Keratinocyte (primary cell): ENCODE results near the gene FAM162B. TPM values are rescaled to one million over a fixed set of nuclear protein-coding genes. Genes with fewer than 3 reads are reported as not detected.
A peak's percentile ranks its signal among the peaks of the same experiment; 100 is the strongest.

Experiments
- DNase-seq: peaks from one replicate; pipeline ENCODE4 v3.0.0-alpha.2; 2011; ENCODE audit warnings: low read depth, missing footprints, low spot score
- FAIRE-seq: peaks from 2 replicates; lab custom pipeline; 2011; peaks lifted over from hg19 to GRCh38; lab: Jason Lieb, UNC
- H2AFZ ChIP-seq: 2 replicates; pipeline ENCODE4 v1.6.0; 2012; ENCODE audit warnings: low read length, control low read depth, inconsistent platforms; ENCODE audit not compliant: control insufficient read depth
- H3K27ac ChIP-seq: 2 replicates; pipeline ENCODE4 v1.5.1; 2011; ENCODE audit warnings: low read length; ENCODE audit not compliant: control insufficient read depth, insufficient read depth
- H3K27me3 ChIP-seq: 3 replicates; pipeline ENCODE4 v1.6.0; 2011; ENCODE audit warnings: low read length; ENCODE audit not compliant: control insufficient read depth, insufficient read depth; ENCODE audit errors: extremely low read depth
- H3K36me3 ChIP-seq, 2 experiments: 2 replicates in 1 of 2; 3 replicates in 1 of 2; pipeline ENCODE4 v1.5.1; 2011; ENCODE audit warnings: low read length in 2 of 2, mild to moderate bottlenecking in 1 of 2; ENCODE audit not compliant: control insufficient read depth in 2 of 2, insufficient read depth in 2 of 2; ENCODE audit errors: extremely low read depth in 1 of 2
- H3K4me1 ChIP-seq: 3 replicates; pipeline ENCODE4 v1.5.1; 2011; ENCODE audit warnings: low read length; ENCODE audit not compliant: control insufficient read depth, insufficient read depth; ENCODE audit errors: extremely low read depth
- H3K4me2 ChIP-seq: 3 replicates; pipeline ENCODE4 v1.6.0; 2011; ENCODE audit warnings: low read depth, low read length; ENCODE audit not compliant: control insufficient read depth, insufficient read depth; ENCODE audit errors: extremely low read depth
- H3K4me3 ChIP-seq, 3 experiments: fragments of 200-600 bp in 1 of 3; sonication (generic) in 1 of 3; 2 replicates in 2 of 3; 3 replicates in 1 of 3; pipeline ENCODE4 v1.5.1; 2011 to 2016; ENCODE audit warnings: low read length in 3 of 3, mild to moderate bottlenecking in 3 of 3, control low read depth in 2 of 3, inconsistent platforms in 1 of 3, low read depth in 1 of 3, mixed read lengths in 1 of 3, mixed run types in 1 of 3, moderate library complexity in 1 of 3; ENCODE audit not compliant: control insufficient read depth in 2 of 3, insufficient read depth in 2 of 3; ENCODE audit errors: extremely low read depth in 1 of 3
- H3K79me2 ChIP-seq: 2 replicates; pipeline ENCODE4 v1.6.0; 2012; ENCODE audit warnings: low read length; ENCODE audit not compliant: control insufficient read depth, insufficient read depth
- H3K9ac ChIP-seq: 3 replicates; pipeline ENCODE4 v1.6.0; 2011; ENCODE audit warnings: low read length; ENCODE audit not compliant: control insufficient read depth, insufficient read depth; ENCODE audit errors: extremely low read depth
- H3K9me1 ChIP-seq: 3 replicates; pipeline ENCODE4 v1.6.0; 2011; ENCODE audit warnings: low read length; ENCODE audit not compliant: control insufficient read depth, insufficient read depth; ENCODE audit errors: extremely low read depth
- H3K9me3 ChIP-seq: 2 replicates; pipeline ENCODE4 v1.5.1; 2012; ENCODE audit warnings: low read depth, low read length; ENCODE audit not compliant: control insufficient read depth
- H4K20me1 ChIP-seq: 3 replicates; pipeline ENCODE4 v1.6.0; 2011; ENCODE audit warnings: low read length; ENCODE audit not compliant: control insufficient read depth, insufficient read depth; ENCODE audit errors: extremely low read depth
- CTCF ChIP-seq, 3 experiments: IDR thresholded peaks in 1 of 3; conservative IDR thresholded peaks in 1 of 3; optimal IDR thresholded peaks in 1 of 3; 2 replicates in 2 of 3; 3 replicates in 1 of 3; pipeline versions ENCODE3 to v1.5.1; 2011; ENCODE audit warnings: low read length in 3 of 3, mild to moderate bottlenecking in 3 of 3, moderate library complexity in 2 of 3, control low read depth in 1 of 3, inconsistent platforms in 1 of 3; ENCODE audit not compliant: insufficient read depth in 2 of 3; ENCODE audit errors: extremely low read depth in 1 of 3
- EZH2 ChIP-seq: IDR thresholded peaks from one replicate; pipeline ENCODE4 v1.6.1; 2012; ENCODE audit warnings: inconsistent platforms, mild to moderate bottlenecking, low read length, moderate library complexity
- dilution Hi-C: fragments of 300-500 bp; cut with MboI; formaldehyde crosslinking; loops from one replicate; pipeline ENCODE4 v1.7.0; 2020; ENCODE audit warnings: low sequenced_read_pairs; ENCODE audit not compliant: extremely low pct_ligation_motif_present
- polyA plus RNA-seq, 5 experiments: library from polyadenylated mRNA; depleted of rRNA in 3 of 5; stranded (reverse) in 3 of 5; stranded (forward) in 1 of 5; unstranded in 1 of 5; fragments of >200 nt; gene quantifications; 1 replicate in 1 of 5; 2 replicates in 3 of 5; 3 replicates in 1 of 5; pipeline versions ENCODE4 v1.2.1 to v1.2.3, GENCODE V29; 2011 to 2012; ENCODE audit warnings: missing spikeins in 2 of 5, low read depth in 1 of 5, low replicate concordance in 1 of 5

Gene FAM162B
- polyA plus RNA-seq, 1 donor (not counting 4 experiments of a cell fraction or from before 2014, with no cell fraction given): not detected

- no peak overlapping the region for H3K4me3 ChIP-seq
- no peaks in the 10 kb centered on the region for H3K9me1 ChIP-seq
- no peaks in the 10 kb centered on the region for H3K36me3 ChIP-seq
- H3K9ac ChIP-seq: no peak overlapping the region
- TF ChIP-seq EZH2 (no peak), CTCF (optimal IDR thresholded peaks at IDR 0.05 in 1 of 3, IDR thresholded peaks at IDR 0.05 in 1 of 3, conservative IDR thresholded peaks at IDR 0.05 in 1 of 3; ENCODE audit: extremely low read depth in 1 of 3, insufficient read depth in 2 of 3, low read length in 3 of 3) (peak in 1 of 3 experiments; percentile 24)
- H3K9me3 ChIP-seq: no peaks in the 10 kb centered on the region
- H3K4me1 ChIP-seq: no peaks in the 10 kb centered on the region
- DNase-seq (no peak), FAIRE-seq (no peak)
- no peaks in the 10 kb centered on the region for H4K20me1 ChIP-seq
- H3K4me2 ChIP-seq: no peak overlapping the region
- no peak overlapping the region for H2AFZ ChIP-seq
- H3K79me2 ChIP-seq: no peaks in the 10 kb centered on the region
- H3K27ac ChIP-seq: no peak overlapping the region
- H3K27me3 ChIP-seq: no peaks in the 10 kb centered on the region
- dilution Hi-C loops: no loop called here
Measured at GRCh38 chr6:116779573-116780164, 14.2 kb upstream of the FAM162B start.

GRCh38 chr6:116773886-116774285, 8.4 kb upstream of the FAM162B start:
- H3K9ac ChIP-seq: no peak overlapping the region
- no peaks in the 10 kb centered on the region for H3K9me1 ChIP-seq
- H3K4me1 ChIP-seq: no peaks in the 10 kb centered on the region
- no peaks in the 10 kb centered on the region for H3K27me3 ChIP-seq
- dilution Hi-C loops: no loop called here
- no peak overlapping the region for H3K27ac ChIP-seq
- no peak overlapping the region for H3K4me3 ChIP-seq
- no peak for DNase-seq
- H4K20me1 ChIP-seq: no peaks in the 10 kb centered on the region
- no peak overlapping the region for H3K4me2 ChIP-seq
- H2AFZ ChIP-seq: no peak overlapping the region
- no peak for TF ChIP-seq CTCF (optimal IDR thresholded peaks at IDR 0.05 in 1 of 3, IDR thresholded peaks at IDR 0.05 in 1 of 3, conservative IDR thresholded peaks at IDR 0.05 in 1 of 3; ENCODE audit: extremely low read depth in 1 of 3, insufficient read depth in 2 of 3, low read length in 3 of 3)
- no peaks in the 10 kb centered on the region for H3K9me3 ChIP-seq
- H3K79me2 ChIP-seq: no peaks in the 10 kb centered on the region
- FAIRE-seq: no peak
- no peaks in the 10 kb centered on the region for H3K36me3 ChIP-seq
